ENCODE results near the gene ODAPH. TPM values are rescaled to one million over a fixed set of nuclear protein-coding genes. Genes with fewer than 3 reads are reported as not detected.
"Not testable (repeated sequence)": the region's sequence is repeated elsewhere in the genome, so short reads cannot be mapped to it uniquely, and the experiment has no call there.

Gene ODAPH
- total RNA-seq: not detected
- 0.21 TPM for polyA plus RNA-seq
- long read RNA-seq, donor 1: 0 reads
- long read RNA-seq, donor 2: 0 reads
- long read RNA-seq, donor 3: 0 reads
- long read RNA-seq, donor 4: 0 reads
- long read RNA-seq, donor 5: 0 reads
- long read RNA-seq, donor 6: 0 reads
- long read RNA-seq, donor 7: 0 reads
- long read RNA-seq, donor 8: 0 reads
- long read RNA-seq, donor 9: 0 reads
- long read RNA-seq, donor 10: 0 reads

- Histone ChIP-seq H3K27me3 (ENCODE audit: control insufficient read depth in 2 of 2, insufficient read depth in 1 of 2, low read length in 1 of 2) (no peaks in the 10 kb centered on the region), H3K9me3 (ENCODE audit: control insufficient read depth in 2 of 2, insufficient read depth in 1 of 2, low read length in 1 of 2) (no peaks in the 10 kb centered on the region), H3K4me1 (ENCODE audit: control insufficient read depth in 2 of 2, insufficient read depth in 2 of 2, low read length in 2 of 2) (no peaks in the 10 kb centered on the region), H3K4me3 (ENCODE audit: low read length in 2 of 2) (no peak within 1 kb of the TSS), H3K36me3 (ENCODE audit: control insufficient read depth in 2 of 2, insufficient read depth in 2 of 2, low read length in 1 of 2) (no peaks in the 10 kb centered on the region), H3K27ac (ENCODE audit: low read depth in 1 of 2, low read length in 1 of 2) (no peak within 1 kb of the TSS)
- 81% methylated on average over 9 of the region's 9 CpGs for WGBS
- DNase-seq (ENCODE audit: low read depth in 6 of 9, low spot score in 9 of 9): no peak
These were observed at the start of gene ODAPH for GRCh38 chr4:75555294-75556164. Gene ODAPH, plus strand, starts transcription at chr4:75556066. Its CDS starts 17 bp downstream, at chr4:75556083.

- H3K4me3 ChIP-seq (ENCODE audit: low read length in 2 of 2); H3K9me3 ChIP-seq (ENCODE audit: control insufficient read depth in 2 of 2, insufficient read depth in 1 of 2, low read length in 1 of 2); H3K27ac ChIP-seq (ENCODE audit: low read depth in 1 of 2, low read length in 1 of 2); DNase-seq (ENCODE audit: low read depth in 6 of 9, low spot score in 9 of 9); H3K27me3 ChIP-seq (ENCODE audit: control insufficient read depth in 2 of 2, insufficient read depth in 1 of 2, low read length in 1 of 2): not testable (repeated sequence)
- WGBS: 95% methylated on average over 4 of the region's 4 CpGs
- H3K36me3 ChIP-seq (ENCODE audit: control insufficient read depth in 2 of 2, insufficient read depth in 2 of 2, low read length in 1 of 2): peaks cover 3 to 20% of the 10 kb centered on the region in 2 donors
- peaks cover 9 to 15% of the 10 kb centered on the region in 2 donors for H3K4me1 ChIP-seq (ENCODE audit: control insufficient read depth in 2 of 2, insufficient read depth in 2 of 2, low read length in 2 of 2)
These were observed 46.3 kb upstream of the ODAPH start for GRCh38 chr4:75509592-75509991.

GRCh38 chr4:75511841-75512240 is 44.0 kb upstream of the ODAPH start:
- no peak for DNase-seq (ENCODE audit: low read depth in 6 of 9, low spot score in 9 of 9)
- Histone ChIP-seq H3K9me3 (ENCODE audit: control insufficient read depth in 2 of 2, insufficient read depth in 1 of 2, low read length in 1 of 2) (no peaks in the 10 kb centered on the region), H3K4me3 (ENCODE audit: low read length in 2 of 2) (peak overlapping the region in 1 of 2 donors; percentile 1), H3K36me3 (ENCODE audit: control insufficient read depth in 2 of 2, insufficient read depth in 2 of 2, low read length in 1 of 2) (peaks cover 0 to 6% of the 10 kb centered on the region in 2 donors), H3K27ac (ENCODE audit: low read depth in 1 of 2, low read length in 1 of 2) (no peak overlapping the region), H3K4me1 (ENCODE audit: control insufficient read depth in 2 of 2, insufficient read depth in 2 of 2, low read length in 2 of 2) (peaks cover 17 to 20% of the 10 kb centered on the region in 2 donors), H3K27me3 (ENCODE audit: control insufficient read depth in 2 of 2, insufficient read depth in 1 of 2, low read length in 1 of 2) (no peaks in the 10 kb centered on the region)
- 74% methylated on average over 3 of the region's 3 CpGs for WGBS

- Histone ChIP-seq H3K27me3 (ENCODE audit: control insufficient read depth in 2 of 2, insufficient read depth in 1 of 2, low read length in 1 of 2) (no peaks in the 10 kb centered on the region), H3K36me3 (ENCODE audit: control insufficient read depth in 2 of 2, insufficient read depth in 2 of 2, low read length in 1 of 2) (peaks cover 0 to 8% of the 10 kb centered on the region in 2 donors), H3K9me3 (ENCODE audit: control insufficient read depth in 2 of 2, insufficient read depth in 1 of 2, low read length in 1 of 2) (no peaks in the 10 kb centered on the region), H3K4me1 (ENCODE audit: control insufficient read depth in 2 of 2, insufficient read depth in 2 of 2, low read length in 2 of 2) (peaks cover 17 to 20% of the 10 kb centered on the region in 2 donors), H3K4me3 (ENCODE audit: low read length in 2 of 2) (peak overlapping the region; percentile 60 to 82), H3K27ac (ENCODE audit: low read depth in 1 of 2, low read length in 1 of 2) (no peak overlapping the region)
- DNase-seq (ENCODE audit: low read depth in 6 of 9, low spot score in 9 of 9): peak in 2 of 9 donors; percentile 11 to 23
- 28% methylated on average over 6 of the region's 6 CpGs for WGBS
These were observed 43.3 kb upstream of the ODAPH start for GRCh38 chr4:75512386-75513211.

- H3K27me3 ChIP-seq (ENCODE audit: control insufficient read depth in 2 of 2, insufficient read depth in 1 of 2, low read length in 1 of 2): no peaks in the 10 kb centered on the region
These were observed 42.2 kb upstream of the ODAPH start for GRCh38 chr4:75513526-75514130.

GRCh38 chr4:75514131-75514948 is 41.5 kb upstream of the ODAPH start, which contains the start of the genes RCHY1 and THAP6:
Gene RCHY1, minus strand, starts transcription at chr4:75514403. Its CDS starts 117 bp downstream, at chr4:75514286.
Gene THAP6, plus strand, starts transcription at chr4:75514473. Its CDS starts 980 bp downstream, at chr4:75515453.
- under 1% methylated on average over 61 of the region's 61 CpGs for WGBS
- Histone ChIP-seq H3K27me3 (ENCODE audit: control insufficient read depth in 2 of 2, insufficient read depth in 1 of 2, low read length in 1 of 2) (no peaks in the 10 kb centered on the region), H3K36me3 (ENCODE audit: control insufficient read depth in 2 of 2, insufficient read depth in 2 of 2, low read length in 1 of 2) (peaks cover 0 to 15% of the 10 kb centered on the region in 2 donors), H3K4me1 (ENCODE audit: control insufficient read depth in 2 of 2, insufficient read depth in 2 of 2, low read length in 2 of 2) (peaks cover 17 to 20% of the 10 kb centered on the region in 2 donors), H3K27ac (ENCODE audit: low read depth in 1 of 2, low read length in 1 of 2) (peak within 1 kb of the TSS; percentile 97 to 98), H3K9me3 (ENCODE audit: control insufficient read depth in 2 of 2, insufficient read depth in 1 of 2, low read length in 1 of 2) (no peaks in the 10 kb centered on the region), H3K4me3 (ENCODE audit: low read length in 2 of 2) (peak within 1 kb of the TSS; percentile 60 to 82)
- peak; percentile 88 to 96 (median 91) for DNase-seq (ENCODE audit: low read depth in 6 of 9, low spot score in 9 of 9)

More at GRCh38 chr4:75513526-75514130, 42.2 kb upstream of the ODAPH start:
- Histone ChIP-seq H3K4me3 (ENCODE audit: low read length in 2 of 2) (peak overlapping the region; percentile 60 to 82), H3K9me3 (ENCODE audit: control insufficient read depth in 2 of 2, insufficient read depth in 1 of 2, low read length in 1 of 2) (no peaks in the 10 kb centered on the region), H3K4me1 (ENCODE audit: control insufficient read depth in 2 of 2, insufficient read depth in 2 of 2, low read length in 2 of 2) (peaks cover 17 to 20% of the 10 kb centered on the region in 2 donors), H3K36me3 (ENCODE audit: control insufficient read depth in 2 of 2, insufficient read depth in 2 of 2, low read length in 1 of 2) (peaks cover 0 to 10% of the 10 kb centered on the region in 2 donors), H3K27ac (ENCODE audit: low read depth in 1 of 2, low read length in 1 of 2) (peak overlapping the region; percentile 97 to 98)
- no peak for DNase-seq (ENCODE audit: low read depth in 6 of 9, low spot score in 9 of 9)
- 1% methylated on average over 12 of the region's 12 CpGs for WGBS

- Histone ChIP-seq H3K27me3 (ENCODE audit: control insufficient read depth in 2 of 2, insufficient read depth in 1 of 2, low read length in 1 of 2) (no peaks in the 10 kb centered on the region), H3K9me3 (ENCODE audit: control insufficient read depth in 2 of 2, insufficient read depth in 1 of 2, low read length in 1 of 2) (no peaks in the 10 kb centered on the region), H3K27ac (ENCODE audit: low read depth in 1 of 2, low read length in 1 of 2) (peak overlapping the region; percentile 97 to 98), H3K36me3 (ENCODE audit: control insufficient read depth in 2 of 2, insufficient read depth in 2 of 2, low read length in 1 of 2) (peaks cover 0 to 15% of the 10 kb centered on the region in 2 donors), H3K4me3 (ENCODE audit: low read length in 2 of 2) (peak overlapping the region; percentile 60 to 82), H3K4me1 (ENCODE audit: control insufficient read depth in 2 of 2, insufficient read depth in 2 of 2, low read length in 2 of 2) (peaks cover 17 to 20% of the 10 kb centered on the region in 2 donors)
- DNase-seq (ENCODE audit: low read depth in 6 of 9, low spot score in 9 of 9): peak in 1 of 9 donors; percentile 15
- WGBS: 75% methylated on average over 9 of the region's 9 CpGs
These were observed 40.8 kb upstream of the ODAPH start for GRCh38 chr4:75514949-75515612.

All from thymus (tissue), 14 donors.